Testis (tissue), 2 donors: ENCODE data around the gene NLRC5.

Source experiments
- CTCF ChIP-seq, 3 experiments: fragments of 450-650 bp in 2 of 3; fragments of 200-600 bp in 1 of 3; sonication (generic) in 1 of 3; IDR thresholded peaks; one replicate each; pipeline ENCODE4 v1.5.1; 2016 to 2019; ENCODE audit warnings: antibody characterized with exemption in 3 of 3, mild to moderate bottlenecking in 2 of 3, moderate library complexity in 1 of 3
- POLR2A ChIP-seq: fragments of 450-650 bp; IDR thresholded peaks from one replicate; pipeline ENCODE4 v1.6.1; 2017; ENCODE audit warnings: antibody characterized with exemption, mild to moderate bottlenecking, moderate library complexity

- no peak for TF ChIP-seq CTCF (IDR thresholded peaks at IDR 0.05)
- TF ChIP-seq POLR2A = no peak
These were observed 17.7 kb upstream of the NLRC5 start for GRCh38 chr16:56971768-56972043.
